ENCODE measurements around the gene MTCL1.

The MTCL1 gene

DNA sequence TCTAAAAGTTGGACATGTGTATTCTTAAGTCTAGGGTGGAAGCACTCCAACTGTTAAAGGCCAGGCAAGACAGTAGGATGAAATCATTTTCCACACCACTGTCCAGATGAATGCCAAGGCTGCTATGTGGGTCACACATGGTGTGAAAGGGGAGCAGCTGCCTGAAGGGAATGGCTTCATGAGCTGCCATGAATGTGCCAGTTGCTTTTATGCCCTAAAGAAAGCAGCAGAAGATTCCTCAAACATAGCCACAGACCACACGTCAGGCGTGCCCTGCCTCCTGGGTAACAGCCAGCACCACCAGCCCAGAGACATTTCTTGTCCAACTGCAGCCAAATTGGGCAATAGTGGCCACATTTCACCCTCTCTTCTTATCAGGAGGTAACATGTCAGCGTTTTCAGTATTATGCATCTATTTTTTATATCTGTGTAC lies 130.2 kb downstream of the MTCL1 start:
- no peak for DNase-seq (ENCODE audit: low read depth)

- DNase-seq (ENCODE audit: low read depth) = no peak
Observed at GRCh38 chr18:8839281-8839680, 133.9 kb downstream of the MTCL1 start.

DNA sequence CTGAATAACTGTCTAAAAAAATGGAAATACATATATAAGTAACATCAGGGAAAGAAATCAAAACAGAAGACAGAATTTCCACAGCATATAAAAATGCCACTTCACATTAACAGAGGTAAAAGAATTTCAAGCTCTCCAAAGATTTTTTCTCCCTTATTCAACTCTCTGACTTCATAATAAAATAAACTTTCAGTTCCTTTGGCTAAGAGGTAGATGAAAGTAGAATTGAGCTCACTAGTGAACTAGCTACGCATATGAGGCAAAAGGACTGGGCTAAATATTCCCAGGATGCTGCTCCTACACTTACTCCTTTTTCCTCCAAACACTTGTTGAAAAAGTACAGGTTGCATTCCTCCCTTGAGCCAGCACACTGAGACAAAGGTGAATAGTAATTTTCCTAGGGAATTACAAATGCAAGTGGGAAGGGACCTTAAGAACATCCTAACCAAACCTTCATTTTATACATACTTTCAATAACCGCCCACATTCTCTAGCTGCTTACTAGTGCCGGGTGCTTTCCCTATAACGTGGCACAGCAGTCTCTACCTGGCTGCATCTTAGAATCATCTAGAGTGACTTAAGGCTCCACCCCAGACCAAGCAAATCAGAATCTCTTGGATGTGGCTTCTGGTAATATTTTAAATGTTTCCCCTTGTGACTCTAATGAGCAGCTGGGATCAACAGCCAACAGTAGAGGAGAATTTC lies 136.6 kb downstream of the MTCL1 start:
- DNase-seq (ENCODE audit: low read depth) = no peak

DNA sequence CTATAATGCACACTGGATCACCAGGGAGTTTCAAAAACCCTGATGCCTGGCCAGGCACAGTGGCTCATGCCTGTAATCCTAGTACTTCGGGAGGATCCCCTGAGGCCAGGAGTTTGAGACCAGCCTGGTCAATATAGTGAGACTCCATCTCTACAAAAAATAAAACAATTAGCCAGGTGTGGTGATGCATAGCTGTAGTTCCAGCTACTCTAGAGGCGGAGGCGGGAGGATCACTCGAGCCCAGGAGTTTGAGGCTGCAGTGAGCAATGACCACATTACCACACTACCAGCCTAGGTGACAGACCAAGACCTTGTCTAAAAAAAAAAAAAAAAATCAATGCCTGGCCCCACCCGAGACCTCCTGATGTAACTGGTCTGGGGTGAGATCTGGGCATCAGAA lies 137.2 kb downstream of the MTCL1 start:
- DNase-seq (ENCODE audit: low read depth) = no peak

DNA sequence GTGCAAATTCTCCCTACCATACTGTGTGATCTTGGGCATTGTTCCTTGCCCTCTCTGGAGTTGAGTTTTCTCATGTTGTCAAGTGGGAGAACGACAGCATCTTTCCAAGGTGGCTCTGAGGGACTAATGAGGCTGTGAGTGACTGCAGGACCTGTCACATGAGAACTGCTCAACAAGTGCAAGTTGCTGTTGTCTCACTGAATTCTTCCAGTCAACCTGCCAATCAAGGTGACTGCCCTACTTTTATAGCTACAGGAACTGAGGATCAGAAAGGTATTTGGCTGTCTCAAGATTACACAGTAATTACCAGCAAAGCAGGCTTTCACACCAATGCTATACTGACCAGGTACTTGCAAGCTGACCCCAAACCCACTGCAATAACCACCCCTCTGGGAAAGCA lies 137.6 kb downstream of the MTCL1 start:
- no peak for DNase-seq (ENCODE audit: low read depth)

DNA sequence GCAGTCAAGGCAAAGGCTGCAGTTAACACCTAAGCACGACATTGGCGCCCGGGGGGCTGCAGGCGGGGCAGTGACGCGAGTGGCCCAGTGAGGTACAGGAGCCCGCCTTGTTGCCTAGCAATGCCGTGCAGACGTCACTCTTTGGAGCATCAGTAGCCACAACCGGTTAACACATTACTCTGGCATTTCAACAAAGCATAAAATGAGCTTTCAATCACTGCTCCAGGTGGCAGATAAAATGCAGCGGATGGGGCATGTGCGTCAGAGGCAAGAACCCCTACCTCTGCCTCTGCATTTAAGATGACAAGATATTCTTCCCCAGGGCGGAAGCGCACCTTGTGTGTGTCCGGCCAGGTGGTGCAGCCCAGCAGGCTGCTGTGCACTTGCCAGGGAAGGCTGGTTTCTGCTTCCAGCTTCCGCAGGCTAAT lies 139.4 kb downstream of the MTCL1 start:
- DNase-seq (ENCODE audit: low read depth) = no peak

DNA sequence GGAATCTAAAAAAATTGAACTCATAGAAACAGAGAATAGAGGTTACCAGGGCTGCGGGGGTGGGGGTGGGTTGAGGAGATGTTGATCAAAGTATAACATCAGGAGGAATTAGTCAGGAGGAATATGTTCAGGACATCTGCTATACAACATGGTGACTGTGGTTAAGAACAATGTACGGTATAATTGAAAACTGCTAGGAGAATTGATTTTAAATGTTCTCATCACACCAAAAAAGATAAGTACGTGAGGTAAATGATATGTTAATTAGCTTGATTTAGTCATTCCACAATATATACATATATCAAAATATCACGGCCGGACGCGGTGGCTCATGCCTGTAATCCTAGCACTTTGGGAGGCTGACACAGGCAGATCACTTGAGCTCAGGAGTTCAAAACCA lies 140.2 kb downstream of the MTCL1 start:
- DNase-seq (ENCODE audit: low read depth) = no peak

- DNase-seq (ENCODE audit: low read depth) = no peak
Observed at GRCh38 chr18:8847066-8847755, 141.9 kb downstream of the MTCL1 start.

DNA sequence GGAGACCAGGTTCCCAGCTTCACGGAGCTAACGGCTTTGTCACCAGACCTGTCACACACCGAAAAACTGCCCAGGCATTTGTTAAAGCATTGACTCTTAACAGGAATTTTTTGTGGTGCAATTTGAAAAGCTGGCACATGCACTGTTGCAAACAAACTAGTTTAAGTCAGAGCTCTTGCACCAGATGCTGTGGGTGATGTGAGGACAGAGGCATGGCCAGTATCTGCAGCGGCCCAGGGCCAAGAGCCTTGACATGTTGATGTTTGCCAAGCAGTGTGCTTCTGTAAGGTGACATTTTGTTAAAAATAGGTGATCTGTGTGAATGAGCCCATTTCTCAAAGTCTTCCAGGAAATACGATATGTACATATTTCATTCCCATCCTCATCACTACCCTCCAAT lies 142.5 kb downstream of the MTCL1 start:
- no peak for DNase-seq (ENCODE audit: low read depth)

DNA sequence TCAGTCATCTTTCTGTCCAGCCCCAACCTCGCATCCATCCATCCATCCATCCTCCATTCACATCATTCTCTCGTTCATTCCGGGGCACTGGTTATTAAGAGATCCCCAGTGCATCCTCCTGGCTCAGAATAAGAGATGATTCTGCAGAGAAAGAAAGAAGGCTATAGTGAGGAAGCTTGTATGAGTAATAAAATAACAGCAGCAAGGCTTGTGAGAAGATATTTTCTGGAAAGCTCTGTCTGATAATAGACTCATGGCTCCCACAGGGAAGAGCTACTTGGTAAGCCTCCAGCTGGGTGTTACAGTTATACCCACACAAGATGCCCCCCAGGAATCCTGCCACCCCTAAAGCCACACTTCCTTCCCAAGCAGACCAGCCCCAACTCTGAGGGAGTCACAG lies 143.2 kb downstream of the MTCL1 start:
- no peak for DNase-seq (ENCODE audit: low read depth)

DNA sequence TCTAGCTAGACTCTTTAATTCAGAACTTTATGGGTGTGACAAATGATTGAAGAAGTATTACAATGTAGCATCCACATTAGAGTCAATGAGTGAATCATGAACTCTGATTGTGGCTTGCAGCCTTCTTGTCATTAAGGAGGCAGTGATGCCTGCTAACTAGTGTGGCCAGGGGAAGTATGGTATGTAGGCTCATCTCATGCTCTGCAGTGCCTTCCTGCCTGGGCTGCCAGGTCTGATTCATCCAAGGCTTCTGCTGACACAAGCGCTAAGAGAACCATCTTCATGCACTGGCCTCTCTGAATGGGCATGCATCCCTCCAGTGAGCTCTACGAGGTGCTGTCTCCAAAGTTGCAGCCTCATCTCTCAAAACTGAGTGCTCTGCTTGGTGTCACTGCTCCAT lies 144.3 kb downstream of the MTCL1 start:
- no peak for DNase-seq (ENCODE audit: low read depth)

DNA sequence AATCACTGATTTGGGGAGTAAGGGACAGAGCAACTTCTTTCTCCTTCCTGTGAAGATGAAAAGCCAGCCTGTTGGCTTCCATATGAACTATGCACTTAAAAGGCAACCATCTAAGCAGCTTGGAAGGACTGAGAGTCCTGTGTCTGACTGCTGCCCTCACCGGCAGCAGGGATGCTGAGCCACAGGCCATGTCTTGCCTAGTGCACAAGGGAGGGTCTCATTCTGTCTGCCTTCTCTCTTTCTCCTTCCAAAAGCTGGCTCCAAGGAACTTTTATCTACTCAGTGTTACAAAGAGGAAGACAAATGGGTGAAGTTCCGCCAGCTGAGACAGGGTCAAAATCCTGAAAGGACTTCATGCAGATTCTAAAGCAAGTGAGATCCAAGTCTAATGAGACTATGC lies 146.3 kb downstream of the MTCL1 start:
- DNase-seq (ENCODE audit: low read depth) = no peak

DNA sequence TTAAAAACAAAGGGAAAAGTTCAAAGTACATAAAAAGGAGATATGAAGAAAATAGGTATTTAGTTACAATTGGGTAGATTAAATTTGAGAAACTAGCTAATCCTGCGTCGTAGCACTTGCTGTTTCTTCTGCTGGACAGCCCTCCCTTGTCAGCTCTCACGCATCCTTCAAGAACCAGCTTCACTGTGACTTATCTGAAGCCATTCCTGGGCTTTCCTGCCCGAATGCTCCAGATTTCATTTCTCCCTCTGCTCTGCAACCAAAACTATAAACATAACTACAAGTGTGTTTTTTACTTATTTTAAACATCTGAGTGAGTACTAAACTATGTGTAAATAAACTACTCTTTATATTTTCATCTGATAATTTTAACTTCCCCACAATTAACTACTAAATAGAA lies 149.2 kb downstream of the MTCL1 start:
- no peak for DNase-seq (ENCODE audit: low read depth)

GRCh38 chr18:8854962-8855361 lies 149.6 kb downstream of the MTCL1 start:
- DNase-seq (ENCODE audit: low read depth) = no peak

DNA sequence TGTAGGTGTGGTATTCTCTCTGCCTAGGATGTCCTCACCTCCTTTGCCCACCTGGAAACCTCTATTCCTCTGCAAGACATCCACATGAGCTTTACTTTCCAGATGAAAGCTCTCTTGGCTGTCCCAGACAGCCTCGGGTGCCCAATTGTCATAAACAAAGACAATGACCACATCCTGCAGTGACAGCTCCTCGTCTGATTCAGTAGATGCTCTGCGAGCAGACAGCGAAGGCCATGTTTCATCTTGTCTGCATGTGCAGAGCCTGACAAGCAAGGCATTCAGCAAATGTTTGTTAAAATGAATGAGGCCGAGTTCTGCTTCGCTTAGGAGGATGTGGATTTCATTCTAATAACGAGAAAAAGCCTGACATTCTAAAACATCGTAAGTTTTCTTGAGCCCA lies 150.9 kb downstream of the MTCL1 start:
- no peak for DNase-seq (ENCODE audit: low read depth)

GRCh38 chr18:8856769-8857393 lies 151.5 kb downstream of the MTCL1 start:
- DNase-seq (ENCODE audit: low read depth) = no peak

DNA sequence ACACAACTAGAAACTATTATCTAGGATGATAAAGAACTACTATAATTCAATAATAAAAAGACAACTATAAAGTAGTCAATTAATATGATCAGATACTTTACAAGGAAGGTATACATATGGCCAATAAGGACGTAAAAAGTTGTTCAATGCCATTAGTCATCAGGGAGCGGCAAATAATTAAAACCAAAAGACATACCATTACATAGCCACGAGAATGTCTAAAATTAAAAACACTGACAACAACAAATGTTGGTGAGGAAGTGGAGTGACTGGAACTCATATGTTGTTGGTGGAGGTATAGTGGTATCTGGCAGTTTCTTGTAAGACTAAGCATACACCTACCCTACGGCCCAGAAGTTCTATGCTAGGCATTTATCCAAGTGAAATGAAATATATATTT lies 152.4 kb downstream of the MTCL1 start:
- no peak for DNase-seq (ENCODE audit: low read depth)

DNA sequence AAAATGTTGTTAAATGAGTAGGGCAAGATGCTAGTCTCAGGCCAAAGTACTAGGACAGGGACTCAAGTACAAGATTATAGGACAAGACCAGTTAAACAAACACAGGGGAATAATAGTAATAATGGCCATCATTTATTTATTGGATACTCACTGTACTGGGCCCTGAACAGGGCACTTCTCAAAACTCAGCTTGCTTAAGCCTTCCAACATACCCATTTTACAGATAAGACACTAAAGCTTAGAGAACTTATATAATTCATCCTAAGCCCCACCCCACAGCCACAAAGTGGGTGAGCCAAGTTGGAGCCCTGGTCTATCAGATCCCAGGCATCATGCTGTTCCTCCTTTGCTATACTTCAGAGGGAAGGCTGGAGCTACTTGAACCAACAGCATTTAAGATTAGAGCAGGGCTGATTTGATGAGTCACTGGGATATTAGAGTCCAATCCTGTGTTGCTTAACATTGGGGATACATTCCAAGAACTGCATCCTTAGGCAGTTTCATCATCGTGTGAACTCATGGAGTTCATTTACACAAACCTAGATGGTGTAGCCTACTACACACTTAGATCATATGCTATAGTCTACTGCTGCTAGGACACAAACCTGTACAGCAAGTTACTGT lies 153.6 kb downstream of the MTCL1 start:
- no peak for DNase-seq (ENCODE audit: low read depth)

DNA sequence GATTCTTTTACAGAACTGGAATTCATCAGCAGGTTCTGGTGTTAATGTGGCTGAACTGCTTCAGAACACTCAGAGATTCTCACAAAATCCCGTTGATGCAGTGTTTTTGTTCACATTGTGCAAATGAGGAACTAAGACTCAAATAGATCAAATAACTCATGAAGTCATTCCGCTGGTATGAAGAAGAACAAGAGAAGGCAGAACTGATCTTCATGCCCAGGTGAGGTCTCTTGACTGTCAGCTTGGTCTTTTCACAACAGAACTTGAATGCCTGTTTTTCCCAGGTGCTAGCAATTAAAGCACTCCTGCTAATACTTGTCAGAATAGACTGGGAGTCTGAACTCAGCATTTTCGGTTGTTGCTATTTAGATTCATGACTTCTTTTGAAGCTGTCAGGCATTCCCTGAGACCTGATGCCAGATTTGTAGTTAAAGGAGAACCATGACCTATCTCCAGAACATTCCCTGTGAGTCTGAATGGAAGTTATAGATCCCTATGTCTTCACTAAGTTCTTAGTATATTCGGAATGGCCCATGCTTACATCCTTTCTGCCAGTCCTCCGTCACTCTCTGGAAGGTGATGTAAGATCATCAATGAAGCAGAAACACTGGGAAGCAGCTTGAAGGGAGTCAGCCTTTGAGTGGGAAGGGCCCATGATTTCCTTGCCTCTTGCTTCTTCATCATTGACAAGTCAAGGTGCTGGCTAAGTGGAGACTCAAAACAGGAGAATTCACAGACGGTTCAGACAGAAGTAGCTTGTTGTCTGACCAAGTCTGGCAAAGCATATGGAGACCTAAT lies 155.7 kb downstream of the MTCL1 start:
- DNase-seq (ENCODE audit: low read depth) = no peak

DNA sequence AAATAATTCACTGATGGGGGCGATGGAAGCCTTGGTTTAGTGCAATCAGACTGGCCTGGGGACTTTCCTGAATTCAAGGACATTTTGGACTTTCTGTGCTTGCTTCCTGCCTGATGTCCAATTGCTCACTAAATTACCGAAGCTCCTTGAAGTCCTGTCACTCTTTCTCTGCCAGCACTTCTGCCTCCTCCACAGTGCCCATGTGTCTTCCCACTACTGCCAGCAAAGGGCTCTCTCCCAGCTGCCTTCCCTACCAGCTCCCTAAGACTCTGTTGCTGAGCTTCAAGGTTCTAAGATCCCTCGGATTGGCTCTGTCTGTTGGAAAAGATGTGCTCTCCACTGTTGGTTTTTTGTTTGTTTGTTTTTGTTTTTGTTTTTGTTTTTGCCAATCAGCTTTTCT lies 158.1 kb downstream of the MTCL1 start:
- DNase-seq (ENCODE audit: low read depth) = no peak

DNA sequence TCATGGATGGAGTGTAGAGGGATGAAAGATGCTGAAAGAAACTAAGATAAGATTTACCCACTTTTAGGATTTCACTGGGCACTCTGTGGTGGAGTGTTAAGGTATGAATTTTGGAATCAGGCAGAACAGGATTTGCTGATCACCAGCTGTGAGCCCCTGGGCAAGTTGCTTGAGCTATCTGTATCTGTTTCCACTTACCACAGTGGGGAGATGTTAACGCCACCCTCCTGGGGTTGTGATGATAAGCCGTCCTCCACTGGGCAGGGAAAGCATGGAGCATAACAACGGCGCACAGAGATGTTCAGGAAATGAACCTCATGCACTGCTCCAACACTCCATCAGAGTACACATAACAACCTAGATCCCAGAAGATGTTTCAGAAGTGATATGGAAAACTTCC lies 160.6 kb downstream of the MTCL1 start:
- no peak for DNase-seq (ENCODE audit: low read depth)

- DNase-seq (ENCODE audit: low read depth) = no peak
Observed at GRCh38 chr18:8866679-8867078, 161.3 kb downstream of the MTCL1 start.
